Hindlimb muscle (tissue), 1 donor: ENCODE data around the gene RASA1. TPM values are rescaled to one million over a fixed set of nuclear protein-coding genes. Genes with fewer than 3 reads are reported as not detected.
"Not testable (repeated sequence)": the region's sequence is repeated elsewhere in the genome, so short reads cannot be mapped to it uniquely, and the experiment has no call there.

Experiments used
- DNase-seq: peaks from one replicate; pipeline ENCODE4 v3.0.0-alpha.2; 2013
- polyA plus RNA-seq: library from polyadenylated mRNA; unstranded; fragments of 120-200 nt; gene quantifications from one replicate; pipeline ENCODE4 v1.2.1, GENCODE V29; 2013; ENCODE audit not compliant: insufficient read length

Gene RASA1
- 27.7 TPM for polyA plus RNA-seq

DNA sequence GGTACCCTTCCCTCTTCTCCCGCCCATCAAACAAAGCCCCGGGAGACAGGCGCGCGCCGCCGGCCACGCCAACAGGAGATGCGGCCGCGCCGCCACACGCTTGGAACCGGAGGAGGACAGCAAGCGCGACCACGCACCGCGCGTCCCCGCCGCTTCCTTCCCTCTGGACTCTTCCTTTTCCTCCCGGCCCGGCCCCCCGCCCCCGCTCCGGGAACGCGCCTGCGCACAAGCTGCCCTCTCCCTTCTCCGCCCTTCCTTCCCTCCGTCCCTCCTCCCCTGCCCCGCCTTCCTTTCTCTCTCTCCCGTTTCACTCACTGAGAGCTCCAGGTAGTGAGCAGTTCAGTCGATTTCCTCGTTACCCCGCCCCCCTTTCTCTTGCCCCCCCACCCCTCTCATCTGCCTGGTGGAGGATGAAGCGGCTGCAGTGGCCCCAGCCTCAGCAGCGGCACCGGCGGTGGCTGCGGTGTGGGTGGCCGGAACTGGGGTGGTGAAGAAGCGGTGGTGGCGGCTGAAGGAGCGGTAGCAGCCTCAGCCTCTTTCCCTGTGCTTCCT is at the start of gene RASA1:
TSS of gene RASA1 (plus strand) at position 310 of the 552 bp plus-strand sequence. CDS start 569 bp downstream, outside the sequence.
- peak; percentile 96 for DNase-seq

DNA sequence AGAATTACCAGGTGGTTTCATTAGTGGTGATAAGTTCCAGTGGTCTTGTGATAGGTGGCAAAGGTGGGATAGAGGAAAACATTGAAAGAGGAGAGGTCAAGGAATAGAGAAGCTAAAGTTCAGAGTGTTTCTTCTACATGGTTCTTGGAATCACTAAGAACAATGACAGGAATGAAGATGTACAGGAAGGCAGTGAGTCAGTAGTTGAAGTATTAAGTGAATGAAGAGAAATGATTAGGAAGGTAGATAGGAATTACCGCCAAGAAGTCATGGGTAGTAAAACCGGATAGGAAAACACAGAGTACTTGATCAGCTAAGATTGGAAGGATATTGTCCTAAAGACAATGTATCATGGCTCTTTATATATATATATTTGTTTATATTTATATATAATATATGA is 37.9 kb upstream of the RASA1 start:
- no peak for DNase-seq

GRCh38 chr5:87231037-87231808 is 36.5 kb upstream of the RASA1 start:
- DNase-seq, result no peak

DNA sequence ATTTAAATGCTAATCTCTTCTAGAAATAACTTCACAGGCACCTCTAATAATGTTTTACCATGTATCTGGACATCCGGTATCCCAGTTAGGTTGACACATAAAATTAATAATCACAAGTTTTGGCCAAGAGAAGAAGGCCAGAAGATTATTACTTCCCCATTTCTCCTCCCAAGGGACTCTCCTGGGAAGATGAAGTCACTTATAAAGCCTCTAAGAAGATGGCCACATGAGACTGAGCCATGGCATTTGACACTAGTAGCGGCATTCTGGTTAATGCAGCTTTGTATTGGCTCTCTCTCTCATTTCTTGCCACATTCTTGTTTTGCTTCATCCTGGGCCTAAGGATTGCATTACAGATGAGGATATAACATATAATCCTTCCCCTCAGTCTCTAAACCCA is 34.5 kb upstream of the RASA1 start:
- no peak for DNase-seq

DNA sequence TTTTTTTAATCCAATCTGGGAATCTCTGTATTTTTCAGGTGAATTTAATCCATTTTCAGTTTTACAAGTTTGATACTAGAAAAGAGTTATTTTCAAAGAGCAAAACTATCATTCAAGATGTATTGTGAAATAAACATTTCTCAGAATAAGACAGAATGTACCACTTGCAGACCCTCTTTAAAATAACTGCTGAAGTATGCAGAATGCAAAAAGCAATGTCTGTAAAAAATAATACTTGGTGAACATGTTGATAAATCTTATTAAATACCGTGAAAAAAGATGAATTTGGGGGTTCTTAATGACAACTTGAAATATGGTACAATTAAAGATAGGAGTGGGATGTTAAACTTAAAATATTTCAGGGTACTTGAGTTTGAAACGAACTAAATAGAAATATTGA is 26.1 kb upstream of the RASA1 start:
- no peak for DNase-seq

DNA sequence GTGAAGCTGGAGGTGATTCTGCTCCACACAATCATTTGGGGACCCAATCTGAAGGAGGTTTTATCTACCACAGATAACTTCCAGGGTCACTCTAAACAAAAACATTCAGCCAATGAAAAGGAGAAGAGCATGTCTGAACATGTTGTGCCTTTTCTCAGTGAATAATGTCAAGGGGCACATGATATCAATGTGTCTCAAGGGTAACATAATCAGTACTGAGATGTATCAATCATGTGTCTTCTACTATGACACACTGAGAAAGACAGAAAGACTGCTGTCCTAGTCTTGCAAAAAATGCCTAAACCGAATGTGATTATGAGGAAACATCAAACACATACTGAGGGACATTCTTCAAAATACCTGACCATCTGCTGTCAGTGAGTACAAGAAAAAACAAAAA is 25.4 kb upstream of the RASA1 start:
- no peak for DNase-seq

GRCh38 chr5:87243161-87243844 is 24.4 kb upstream of the RASA1 start:
- no peak for DNase-seq

GRCh38 chr5:87245451-87245850 is 22.2 kb upstream of the RASA1 start:
- DNase-seq, result no peak

DNA sequence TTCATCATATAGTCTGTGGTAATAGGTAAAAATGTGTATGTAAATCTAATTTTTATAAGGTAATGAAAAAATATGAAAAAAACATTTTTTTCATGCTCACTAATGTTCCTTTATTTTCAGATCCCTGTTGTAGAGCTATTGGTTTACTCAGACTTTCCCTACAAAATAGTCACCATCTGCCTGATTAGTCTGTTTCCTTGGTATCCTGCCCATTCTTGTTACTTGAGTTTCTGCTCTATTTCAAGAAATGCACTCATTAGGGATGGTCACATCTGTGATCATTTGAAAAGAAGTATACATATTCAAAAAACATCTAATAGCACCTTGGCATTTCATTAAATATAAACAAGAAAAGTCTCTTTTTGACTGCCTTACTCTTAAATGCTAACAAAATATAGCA is 21.6 kb upstream of the RASA1 start:
- no peak for DNase-seq

GRCh38 chr5:87252283-87252605 is 15.4 kb upstream of the RASA1 start:
- no peak for DNase-seq

GRCh38 chr5:87254035-87254434 is 13.6 kb upstream of the RASA1 start:
- no peak for DNase-seq

DNA sequence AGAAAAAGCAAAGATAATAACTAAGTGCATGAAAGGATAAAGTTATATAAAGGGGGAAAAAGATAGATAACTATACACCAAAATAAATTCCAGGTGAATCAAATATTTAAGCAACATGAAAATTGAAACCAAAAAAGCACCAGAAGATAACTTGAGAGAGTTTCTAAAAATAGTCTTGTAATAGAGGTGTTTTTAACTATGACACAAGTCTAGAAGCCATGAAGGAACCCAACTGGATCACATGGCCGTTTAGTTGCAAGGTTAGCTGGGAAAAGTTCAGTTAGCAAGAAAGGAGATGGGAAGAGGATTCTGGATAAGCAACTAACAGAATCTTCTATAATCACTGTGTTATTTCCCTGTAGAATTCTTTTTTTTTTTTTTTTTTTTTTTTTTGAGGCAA is 9.2 kb upstream of the RASA1 start:
- no peak for DNase-seq

GRCh38 chr5:87260604-87261192 is 7.0 kb upstream of the RASA1 start:
- no peak for DNase-seq

DNA sequence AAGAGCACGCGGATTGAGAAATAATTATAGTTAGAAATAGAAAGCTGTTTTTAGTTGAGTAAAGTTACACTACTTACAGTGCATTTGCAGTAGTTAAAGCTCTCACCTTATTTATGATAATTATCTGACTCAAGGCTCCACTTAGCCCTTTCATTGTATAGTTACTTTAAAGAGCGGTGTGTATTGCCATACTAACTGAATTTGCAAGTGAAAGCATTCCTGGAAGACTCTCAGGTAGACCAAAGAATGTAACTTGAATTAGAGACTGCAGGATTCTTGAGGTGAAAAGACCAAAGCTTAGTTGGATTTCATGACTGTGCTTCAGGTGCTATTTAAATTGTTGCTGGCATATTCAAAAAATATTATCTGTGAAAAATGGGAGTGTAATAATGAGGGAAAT is 4.2 kb upstream of the RASA1 start:
- no peak for DNase-seq

GRCh38 chr5:87266914-87267573 is 639 bp upstream of the RASA1 start:
- DNase-seq, result no peak

GRCh38 chr5:87268126-87268969 is 665 bp downstream of the RASA1 start:
- peak; percentile 72 for DNase-seq

DNA sequence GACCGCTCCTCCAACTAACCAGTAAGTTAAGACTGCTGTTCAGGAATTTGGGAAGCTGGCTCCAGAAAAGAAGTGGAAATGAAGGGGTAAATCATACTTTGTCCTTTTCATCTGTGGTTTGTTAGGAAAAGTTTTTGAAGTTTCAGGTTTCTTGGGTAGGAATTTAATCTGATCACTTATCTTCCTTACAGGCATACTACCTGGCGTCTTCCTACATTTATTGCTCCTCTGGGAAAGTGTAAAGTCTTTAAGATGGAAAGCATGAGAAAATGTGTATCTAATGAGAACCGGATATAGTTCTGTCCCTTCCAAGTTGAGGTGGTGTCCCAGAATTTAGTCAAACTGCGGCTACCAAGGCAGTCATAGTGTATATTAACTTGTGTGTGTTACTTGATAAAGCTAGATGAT is 1.3 kb downstream of the RASA1 start:
- peak; percentile 8 for DNase-seq

DNA sequence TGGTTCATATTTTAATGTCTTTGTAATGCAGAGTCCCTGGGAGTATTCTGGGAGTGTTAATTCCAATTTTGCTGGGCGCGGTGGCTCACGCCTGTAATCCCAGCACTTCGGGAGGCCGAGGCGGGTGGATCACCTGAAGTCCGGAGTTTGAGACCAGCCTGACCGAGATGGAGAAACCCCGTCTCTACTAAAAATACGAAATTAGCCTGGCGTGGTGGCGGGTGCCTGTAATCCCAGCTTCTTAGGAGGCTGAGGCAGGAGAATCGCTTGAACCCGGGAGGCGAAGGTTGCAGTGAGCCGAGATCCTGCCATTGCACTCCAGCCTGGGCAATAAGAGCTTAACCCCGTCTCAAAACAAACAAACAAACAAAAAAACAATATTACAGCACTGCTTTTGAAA is 3.2 kb downstream of the RASA1 start:
- DNase-seq, result not testable (repeated sequence)

GRCh38 chr5:87276655-87277054 is 9.0 kb downstream of the RASA1 start:
- DNase-seq, result no peak

GRCh38 chr5:87277279-87277835 is 9.7 kb downstream of the RASA1 start:
- no peak for DNase-seq

DNA sequence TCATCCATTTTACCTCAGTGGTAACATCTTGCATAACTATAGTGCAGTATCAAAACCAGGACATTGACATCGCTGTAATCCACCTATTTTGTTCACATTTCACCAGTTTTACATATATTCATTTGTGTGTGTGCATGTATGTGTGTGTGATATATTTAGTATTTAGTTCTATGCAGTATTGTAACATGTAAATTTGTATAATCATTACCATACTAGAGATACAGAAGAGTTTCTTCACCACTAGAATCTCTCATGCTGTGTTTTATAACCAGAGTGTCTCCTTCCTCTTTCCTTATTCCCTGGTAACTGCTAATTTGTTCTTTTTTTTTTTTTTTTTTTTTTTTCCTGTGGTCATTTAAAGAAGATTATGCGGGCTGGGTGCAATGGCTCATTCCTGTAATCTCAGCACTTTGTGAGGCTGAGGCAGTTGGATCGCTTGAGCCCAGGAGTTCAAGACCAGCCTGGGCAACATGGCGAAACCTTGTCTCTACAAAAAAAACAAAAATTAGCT is 11.0 kb downstream of the RASA1 start:
- DNase-seq, result no peak

- no peak for DNase-seq
Observed at GRCh38 chr5:87282269-87282668, 14.6 kb downstream of the RASA1 start.
